Eye (tissue), 1 donor: ENCODE measurements around the gene UGT1A6.
A peak's percentile ranks its signal among the peaks of the same experiment; 100 is the strongest.
"Not testable (repeated sequence)": the region's sequence is repeated elsewhere in the genome, so short reads cannot be mapped to it uniquely, and the experiment has no call there.

Source experiments
- DNase-seq: peaks from one replicate; pipeline ENCODE4 v3.0.0-alpha.2; 2015

Gene UGT1A6

DNA sequence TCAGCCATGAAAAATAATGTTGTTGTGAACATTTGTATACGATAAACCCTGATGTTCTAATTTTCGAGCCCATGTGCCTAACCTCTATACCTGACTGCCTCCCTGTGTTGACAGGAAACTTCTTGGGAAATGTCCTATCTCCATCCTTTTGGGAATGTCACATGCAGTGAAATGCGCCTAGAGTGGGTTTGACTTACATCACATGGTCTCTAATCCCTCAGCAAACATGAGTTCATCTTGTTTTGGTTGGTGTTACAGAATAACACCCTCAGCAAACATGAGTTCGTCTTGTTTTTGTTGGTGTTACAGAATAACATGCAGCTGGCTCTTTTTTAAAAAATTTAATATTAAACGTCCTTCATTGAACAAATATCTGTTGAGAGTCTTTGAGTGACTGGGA is 4.3 kb upstream of the UGT1A6 start:
- DNase-seq: no peak

DNA sequence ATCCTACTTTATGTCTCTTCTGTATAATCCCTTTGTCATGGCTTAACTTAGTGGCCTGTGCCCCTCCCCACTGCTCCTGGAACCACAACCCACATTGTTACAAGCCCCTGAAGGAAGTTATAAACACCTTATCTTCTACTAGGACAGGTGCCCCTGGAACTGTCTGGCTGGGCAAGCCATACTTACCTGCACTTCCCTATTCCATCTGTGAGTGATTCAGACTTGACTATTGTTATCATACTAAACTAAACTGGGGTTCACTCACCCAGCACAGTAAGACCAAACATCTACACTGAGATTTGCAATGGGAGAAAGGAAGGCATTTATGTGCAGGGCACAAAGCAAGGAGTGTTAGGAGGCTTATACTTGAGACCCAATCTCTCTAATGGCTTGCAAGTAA is 3.7 kb upstream of the UGT1A6 start:
- DNase-seq: no peak

DNA sequence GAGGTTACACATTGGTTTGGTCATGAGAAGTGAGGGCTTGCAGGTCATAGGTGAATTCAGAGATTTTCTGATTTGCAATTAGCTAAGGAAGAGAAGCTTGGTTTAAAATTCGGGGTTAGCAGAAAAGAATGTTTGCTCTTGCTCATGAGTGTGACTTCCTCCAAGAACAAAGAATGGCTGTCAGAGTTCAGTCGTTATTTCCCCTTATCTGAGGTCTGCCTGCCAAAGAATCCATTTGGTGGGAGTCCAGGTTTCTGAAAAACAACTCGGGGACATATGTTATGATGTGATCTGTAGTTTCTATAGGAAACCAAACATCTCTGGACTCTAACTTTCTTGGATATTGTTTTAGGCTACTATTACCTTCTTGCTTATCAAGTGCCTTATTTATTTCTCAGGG is 3.2 kb upstream of the UGT1A6 start:
- DNase-seq: no peak

DNA sequence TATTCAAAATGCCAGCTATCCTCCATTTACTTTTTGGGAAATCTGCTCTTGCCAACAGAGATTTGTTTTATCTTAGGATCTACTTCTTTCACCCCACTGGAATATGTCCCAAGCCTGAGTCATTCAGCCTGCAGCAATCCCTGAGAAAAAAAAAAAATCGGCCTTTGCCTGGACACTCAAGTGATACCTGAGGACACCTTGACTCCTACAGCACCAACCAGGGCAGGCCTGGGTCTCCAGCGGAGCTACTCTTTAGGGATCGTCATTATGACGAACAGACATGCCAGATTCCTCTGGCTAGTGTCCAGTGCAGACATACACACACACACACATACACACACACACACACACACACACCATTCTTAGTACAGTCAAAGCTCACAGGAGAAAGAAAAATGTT is 2.2 kb upstream of the UGT1A6 start:
- DNase-seq: no peak

DNA sequence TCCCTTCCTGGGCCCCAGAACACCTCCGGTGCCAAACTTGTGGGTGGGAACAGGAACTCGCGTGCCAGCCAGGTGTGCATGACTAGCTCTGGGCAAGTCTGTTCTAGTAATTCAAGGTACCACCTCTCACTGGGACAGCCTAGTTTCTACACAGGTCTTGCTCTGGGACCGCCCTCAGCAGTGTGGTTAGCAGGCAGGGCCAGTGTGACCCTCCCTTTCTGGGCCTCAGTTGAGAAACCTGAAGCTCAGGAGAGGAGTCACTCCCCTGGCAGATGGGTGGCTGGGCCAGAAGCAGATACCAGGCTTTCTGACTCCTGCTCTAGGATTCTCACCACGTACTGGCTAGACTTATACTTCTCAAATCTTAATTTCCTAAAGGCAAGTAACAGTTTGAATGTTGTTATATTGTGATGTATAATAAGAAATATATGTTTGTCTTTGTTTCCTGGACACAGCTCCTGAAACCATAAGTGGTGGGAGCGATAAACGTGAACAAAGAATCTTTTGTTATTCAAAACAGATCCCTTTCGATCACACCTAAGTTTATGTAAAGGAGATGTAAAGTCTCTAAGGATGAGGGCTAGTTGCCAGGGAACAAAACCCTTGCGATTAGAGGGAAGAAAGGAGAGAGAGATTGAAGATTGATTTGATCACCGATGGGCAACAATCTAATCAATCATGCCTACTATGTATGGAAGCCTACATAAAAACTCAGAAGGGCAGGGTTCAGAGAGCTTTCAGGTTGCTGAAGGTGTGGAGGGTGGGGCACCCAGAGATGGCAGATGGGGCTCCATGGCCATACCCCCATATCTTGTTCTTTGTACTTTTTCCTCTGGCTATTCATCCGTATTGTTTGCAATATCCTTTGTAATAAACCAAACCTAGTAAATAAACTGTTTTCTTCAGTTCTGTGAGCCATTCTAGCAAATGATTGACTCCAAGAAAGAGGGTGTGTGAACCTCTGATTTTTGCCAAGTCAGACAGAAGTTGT is 952 bp upstream of the UGT1A6 start:
- no peak for DNase-seq

DNA sequence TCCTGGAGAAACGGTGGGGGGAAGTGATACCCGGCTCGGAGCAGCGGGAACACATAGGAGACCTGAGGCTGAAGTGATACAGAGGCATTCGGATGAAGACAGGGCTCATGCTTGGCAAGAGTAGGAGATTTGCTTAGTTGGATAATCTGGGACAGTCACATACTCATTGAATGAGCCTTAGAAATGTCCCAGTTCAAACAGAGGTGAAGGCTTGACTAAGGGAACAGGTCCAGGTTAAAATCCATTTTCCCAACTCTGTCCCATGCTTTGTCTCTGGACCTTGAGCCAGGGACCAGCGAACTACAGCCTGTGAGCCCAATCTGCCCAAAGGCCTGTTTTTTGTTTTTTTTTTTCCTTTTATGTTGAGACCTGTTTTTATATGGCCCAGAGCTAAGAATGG is 1.3 kb downstream of the UGT1A6 start:
- DNase-seq: no peak

DNA sequence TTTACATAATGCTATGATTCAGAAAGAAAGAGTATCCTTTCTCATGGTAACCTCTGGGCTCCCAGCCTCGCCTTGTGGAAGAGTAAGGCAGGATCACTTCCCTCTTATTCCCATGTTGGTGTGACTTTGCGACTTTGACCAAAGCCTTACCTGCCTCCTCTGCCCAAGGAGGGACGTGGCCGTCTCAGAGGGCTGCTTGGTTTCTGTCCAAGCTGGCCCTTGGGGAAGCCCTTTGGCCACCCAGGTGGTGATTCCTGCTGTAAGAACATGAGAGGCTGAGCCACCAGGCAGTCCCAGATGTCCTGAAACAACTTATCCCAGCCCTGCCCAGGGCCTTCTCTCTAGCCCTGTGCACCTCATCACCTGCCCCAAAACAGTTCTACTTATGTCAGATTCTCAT is 6.0 kb downstream of the UGT1A6 start:
- no peak for DNase-seq

DNA sequence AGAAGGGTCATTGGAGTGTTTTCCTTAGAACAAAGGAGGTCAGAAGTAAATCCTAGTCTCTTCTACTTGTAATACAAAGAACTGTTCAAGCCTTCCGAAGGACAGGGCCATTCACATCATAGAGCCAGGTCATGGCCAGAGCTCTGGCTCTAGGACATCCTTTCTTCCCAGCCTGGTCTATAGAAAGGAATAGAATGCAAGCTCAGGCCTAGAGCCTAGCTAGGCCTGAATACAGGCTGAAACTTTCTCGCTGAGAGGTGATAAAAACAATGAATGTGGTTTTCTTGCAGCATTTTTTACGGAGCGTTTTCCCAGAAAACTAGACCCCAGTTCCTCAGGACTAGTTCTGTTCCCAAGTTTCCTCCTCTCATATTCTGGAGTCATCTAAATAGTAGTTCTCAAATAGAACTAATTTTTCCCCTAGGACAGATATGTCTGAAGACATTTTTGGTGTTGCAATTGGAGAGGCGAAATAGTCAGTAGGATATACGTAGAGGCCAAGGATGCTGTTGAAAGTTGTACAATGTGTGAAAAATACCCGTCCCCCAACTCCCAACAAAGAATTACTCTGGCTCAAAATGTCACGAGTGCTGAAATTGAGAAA is 6.8 kb downstream of the UGT1A6 start:
- peak; percentile 3 for DNase-seq

DNA sequence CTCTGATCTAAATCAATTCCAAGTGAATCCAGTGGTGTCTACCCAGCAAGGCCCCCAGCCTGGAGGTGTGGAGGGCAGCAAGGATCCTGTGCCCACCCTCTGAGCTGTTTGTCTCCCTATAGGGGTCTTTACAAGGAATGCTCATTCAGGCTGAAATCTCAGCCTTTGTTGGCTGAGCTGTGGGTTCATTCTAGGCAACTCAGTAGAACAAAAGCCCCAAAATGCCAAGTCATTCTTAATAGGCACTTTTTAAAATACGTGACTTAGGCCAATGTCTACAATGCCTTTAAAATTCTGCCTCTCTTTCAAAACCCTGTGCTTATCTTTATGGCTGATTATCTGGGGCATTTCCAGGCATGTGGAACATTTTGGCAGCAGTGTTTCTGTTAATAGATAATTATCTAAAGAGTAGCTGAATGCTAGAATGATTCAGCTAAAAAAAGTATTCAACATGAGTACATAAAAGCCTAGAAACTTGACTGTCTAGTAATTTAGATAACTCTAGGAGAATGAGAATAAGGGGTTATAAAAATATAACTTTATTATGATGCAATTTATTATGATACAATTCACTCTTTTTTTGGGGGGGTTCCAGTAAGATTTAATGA is 7.4 kb downstream of the UGT1A6 start:
- DNase-seq: peak; percentile 67

DNA sequence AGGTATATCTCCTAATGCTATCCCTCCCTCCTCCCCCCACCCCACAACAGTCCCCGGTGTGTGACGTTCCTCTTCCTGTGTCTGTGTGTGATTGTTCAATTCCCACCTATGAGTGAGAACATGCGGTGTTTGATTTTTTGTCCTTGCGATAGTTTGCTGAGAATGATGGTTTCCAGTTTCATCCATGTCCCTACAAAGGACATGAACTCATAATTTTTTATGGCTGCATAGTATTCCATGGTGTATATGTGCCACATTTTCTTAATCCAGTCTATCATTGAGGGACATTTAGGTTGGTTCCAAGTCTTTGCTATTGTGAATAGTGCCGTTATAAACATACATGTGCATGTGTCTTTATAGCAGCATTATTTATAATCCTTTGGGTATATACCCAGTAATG is 8.2 kb downstream of the UGT1A6 start:
- not testable (repeated sequence) for DNase-seq

DNA sequence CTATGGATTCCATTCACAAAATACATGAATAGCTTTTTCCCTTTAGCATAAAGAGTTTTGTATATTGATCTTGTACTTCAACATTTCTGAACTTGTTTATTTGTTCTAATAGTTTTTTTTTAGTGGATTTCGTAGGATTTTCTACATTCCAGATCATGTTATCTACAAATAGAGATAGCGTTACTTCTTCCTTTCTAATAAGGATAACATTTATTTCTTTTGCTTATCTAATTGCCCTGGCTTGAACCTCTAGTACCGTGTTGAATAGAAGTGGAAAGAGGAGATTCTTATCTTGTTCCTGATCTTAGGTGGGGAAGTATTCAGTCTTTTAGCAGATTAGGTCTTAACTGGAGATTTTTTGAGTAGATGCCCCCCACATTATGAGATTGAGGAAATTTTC is 9.5 kb downstream of the UGT1A6 start:
- no peak for DNase-seq

DNA sequence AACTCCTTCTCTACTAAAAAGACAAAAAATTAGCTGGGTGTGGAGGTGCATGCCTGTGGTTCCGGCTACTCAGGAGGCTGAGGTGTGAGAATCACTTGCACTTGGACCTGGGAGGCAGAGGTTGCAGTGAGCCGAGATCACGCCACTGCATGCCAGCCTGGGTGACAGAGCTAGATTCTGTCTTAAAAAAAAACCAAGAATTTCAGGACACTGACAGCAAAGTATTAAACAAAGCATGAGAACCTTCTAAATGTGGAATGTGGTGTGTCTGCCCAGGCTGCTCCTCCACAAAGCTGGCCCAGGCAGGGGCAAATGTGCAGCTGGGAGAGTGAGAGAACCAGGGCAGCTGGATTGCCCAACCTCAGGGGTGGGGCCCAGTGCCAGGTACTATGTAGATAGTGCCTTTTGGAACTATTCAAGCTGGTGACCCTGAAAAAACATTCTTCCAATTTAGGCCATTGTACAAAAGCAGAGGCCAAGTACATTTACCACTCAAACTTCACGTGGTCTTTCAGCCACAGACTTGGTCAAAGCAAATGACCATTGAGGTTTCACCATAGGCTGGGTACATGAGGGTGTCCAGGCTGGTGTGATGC is 13.3 kb downstream of the UGT1A6 start:
- DNase-seq: no peak

DNA sequence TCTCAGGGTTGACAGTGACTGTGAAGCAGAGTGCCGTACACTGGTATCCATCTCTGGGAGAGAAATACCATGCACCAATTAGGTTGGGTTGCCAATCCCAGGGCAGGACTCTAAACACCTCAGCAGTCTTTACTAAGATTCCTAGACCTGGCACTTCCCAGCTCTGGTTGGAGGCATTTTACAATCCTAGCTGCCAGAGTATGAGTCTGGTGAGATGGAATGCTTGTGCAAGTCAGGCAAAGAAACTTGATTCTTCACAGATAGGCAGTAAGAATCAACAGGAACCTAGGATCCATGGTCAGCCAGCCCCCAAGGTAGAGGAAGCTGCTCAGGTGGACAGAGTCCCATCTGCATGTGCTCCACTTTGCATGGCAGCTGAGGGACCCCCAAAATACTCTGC is 14.0 kb downstream of the UGT1A6 start:
- DNase-seq: no peak

DNA sequence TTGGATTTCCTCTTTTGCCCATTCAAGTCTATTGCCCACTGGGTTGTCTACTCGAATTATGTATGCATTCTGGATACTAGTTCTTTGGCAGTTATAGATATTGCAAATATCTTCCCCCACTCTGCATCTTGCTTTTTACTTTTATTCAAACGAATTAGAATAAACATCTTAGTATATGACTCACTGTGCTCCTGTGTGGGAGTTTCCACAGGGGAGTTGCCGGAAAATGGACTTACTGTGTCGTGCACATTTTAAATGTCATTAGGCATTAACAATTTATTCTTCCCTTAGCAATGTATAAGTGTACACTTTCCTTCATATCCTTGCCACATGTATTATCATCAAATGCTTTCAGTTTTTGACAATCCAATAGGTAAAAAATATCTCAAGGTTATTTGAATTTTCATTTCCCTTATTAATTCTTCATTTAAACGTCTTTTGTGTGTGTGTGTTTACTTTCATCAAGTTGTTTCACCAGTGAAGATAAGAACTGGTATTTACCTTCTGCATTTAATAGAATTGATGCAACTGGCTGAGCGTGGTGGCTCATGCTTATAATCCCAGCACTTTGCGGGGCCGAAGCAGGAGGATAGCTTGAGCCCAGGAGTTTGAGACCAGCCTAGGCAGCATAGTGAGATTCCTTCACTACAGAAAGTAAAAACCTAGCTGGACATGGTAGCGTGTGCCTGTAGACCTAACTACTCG is 15.4 kb downstream of the UGT1A6 start:
- peak; percentile 24 for DNase-seq

DNA sequence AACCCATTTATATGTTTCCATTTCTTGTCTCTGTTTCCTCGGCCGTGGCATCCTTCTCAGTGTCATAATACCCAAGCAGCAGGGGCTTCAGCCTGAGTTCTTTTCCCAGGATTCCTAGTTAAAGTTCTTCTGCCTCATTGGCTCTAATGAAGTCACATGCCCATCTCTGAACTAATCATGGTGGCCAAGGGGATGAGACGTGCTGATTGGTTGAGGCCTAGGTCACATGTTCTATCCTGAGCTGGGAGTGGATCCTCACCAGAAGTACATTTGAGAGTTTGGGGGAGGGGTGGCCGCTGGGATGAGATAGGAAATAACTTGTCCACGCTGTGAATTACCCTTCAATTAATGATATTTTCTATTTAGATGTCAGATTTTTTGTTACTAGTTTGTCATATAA is 16.3 kb downstream of the UGT1A6 start:
- DNase-seq: no peak

DNA sequence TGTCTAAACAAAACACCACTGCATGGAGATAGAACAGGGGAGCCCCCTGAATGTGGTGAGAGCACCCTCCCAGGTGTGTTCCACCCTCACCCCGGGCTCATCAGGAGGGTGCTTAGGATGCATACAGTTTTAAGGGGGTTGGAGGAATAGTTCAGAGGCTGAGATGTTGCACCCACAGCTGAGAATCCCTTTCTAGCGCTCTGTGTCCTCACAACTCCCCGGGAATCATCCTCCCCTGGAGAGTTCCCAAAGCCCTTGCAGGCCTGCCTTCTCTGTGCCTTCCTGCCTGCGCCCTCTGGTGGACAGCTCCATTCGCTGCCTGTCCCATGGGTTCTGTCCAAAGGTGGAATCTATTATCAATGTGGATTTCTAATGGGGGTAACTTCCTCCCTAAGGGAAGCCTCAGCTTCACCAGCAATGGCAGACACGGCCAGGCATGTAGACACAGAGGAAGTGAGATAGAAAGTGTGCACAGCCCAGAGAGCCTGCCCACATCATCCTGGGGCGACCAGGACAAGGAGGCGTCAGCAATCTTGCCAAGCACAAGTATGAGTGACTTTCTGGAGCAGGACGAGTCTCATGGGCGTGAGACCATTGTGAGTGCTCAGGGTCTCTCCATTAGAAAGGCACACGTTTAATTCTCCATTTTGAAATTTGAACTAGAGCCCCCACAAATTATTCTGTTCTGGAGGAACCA is 18.8 kb downstream of the UGT1A6 start:
- peak; percentile 84 for DNase-seq

DNA sequence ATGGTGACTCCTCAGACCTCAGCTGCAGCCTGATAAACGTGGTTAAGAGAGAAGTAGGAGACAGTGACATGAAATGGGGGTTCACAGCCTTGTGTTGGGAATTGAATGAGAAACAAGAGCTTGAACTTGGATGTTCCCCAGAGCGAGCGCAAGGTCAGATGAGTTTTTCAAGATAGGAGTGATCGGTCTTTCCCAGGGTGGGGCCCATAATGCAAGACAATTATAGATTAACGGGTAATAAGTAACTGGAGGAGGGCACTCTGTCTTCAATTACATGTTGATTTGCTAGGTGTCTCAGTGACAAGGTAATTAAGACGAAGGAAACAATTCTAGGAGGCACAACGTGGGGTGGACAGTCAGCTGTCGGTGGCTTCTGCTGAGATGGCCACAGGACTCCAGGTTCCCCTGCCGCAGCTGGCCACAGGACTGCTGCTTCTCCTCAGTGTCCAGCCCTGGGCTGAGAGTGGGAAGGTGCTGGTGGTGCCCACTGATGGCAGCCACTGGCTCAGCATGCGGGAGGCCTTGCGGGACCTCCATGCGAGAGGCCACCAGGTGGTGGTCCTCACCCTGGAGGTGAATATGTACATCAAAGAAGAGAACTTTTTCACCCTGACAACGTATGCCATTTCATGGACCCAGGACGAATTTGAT is 20.0 kb downstream of the UGT1A6 start, which contains the start of gene UGT1A5:
TSS of gene UGT1A5 (plus strand) at position 297 of the 651 bp plus-strand sequence. CDS start at position 382, 85 bp downstream.
- DNase-seq: no peak

DNA sequence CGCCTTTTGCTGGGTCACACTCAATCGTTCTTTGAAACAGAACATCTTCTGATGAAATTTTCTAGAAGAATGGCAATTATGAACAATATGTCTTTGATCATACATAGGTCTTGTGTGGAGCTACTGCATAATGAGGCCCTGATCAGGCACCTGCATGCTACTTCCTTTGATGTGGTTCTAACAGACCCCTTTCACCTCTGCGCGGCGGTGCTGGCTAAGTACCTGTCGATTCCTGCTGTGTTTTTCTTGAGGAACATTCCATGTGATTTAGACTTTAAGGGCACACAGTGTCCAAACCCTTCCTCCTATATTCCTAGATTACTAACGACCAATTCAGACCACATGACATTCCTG is 20.5 kb downstream of the UGT1A6 start:
- no peak for DNase-seq

DNA sequence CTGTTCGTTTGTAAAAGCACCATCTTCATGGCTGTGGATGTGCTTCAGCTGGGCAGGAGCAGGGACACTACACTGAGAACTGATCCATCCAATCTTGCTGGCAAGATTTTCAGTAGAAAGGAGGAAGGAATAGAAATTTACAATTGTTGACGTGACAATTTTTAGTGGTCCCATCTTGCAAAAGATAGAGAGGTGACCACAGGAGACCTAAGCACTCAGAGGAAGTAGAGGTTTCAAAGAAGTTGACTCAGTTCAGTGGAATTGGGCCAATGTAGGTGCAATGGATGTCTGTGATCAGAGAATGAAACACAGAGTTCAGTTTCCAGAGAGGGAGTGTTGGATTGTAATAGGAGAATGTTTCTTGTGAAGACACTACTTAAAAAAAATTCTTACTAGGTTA is 21.4 kb downstream of the UGT1A6 start:
- no peak for DNase-seq

DNA sequence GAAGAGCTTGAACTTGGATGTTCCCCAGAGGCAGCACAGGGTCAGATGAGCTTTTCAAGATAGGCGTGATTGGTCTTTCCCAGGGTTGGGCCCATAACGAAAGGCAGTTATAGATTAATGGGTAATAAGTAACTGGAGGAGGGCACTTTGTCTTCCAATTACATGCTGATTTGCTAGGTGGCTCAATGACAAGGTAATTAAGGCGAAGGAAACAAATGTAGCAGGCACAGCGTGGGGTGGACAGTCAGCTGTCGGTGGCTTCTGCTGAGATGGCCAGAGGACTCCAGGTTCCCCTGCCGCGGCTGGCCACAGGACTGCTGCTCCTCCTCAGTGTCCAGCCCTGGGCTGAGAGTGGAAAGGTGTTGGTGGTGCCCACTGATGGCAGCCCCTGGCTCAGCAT is 25.9 kb downstream of the UGT1A6 start, which contains the start of gene UGT1A4:
TSS of gene UGT1A4 (plus strand) at position 185 of the 400 bp plus-strand sequence. CDS start at position 270, 85 bp downstream.
- DNase-seq: no peak

DNA sequence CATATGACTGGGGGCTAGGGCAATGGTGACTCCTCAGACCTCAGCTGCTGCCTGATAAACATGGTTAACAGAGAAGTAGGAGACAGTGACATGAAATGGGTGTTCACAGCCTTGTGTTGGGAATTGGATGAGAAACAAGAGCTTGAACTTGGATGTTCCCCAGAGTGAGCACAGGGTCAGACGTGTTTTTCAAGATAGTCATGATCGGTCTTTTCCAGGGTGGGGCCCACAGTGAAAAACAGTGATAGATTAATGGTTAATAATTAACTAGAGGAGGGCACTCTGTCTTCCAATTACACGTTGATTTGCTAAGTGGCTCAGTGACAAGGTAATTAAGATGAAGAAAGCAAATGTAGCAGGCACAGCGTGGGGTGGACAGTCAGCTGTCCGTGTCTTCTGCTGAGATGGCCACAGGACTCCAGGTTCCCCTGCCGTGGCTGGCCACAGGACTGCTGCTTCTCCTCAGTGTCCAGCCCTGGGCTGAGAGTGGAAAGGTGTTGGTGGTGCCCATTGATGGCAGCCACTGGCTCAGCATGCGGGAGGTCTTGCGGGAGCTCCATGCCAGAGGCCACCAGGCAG is 36.1 kb downstream of the UGT1A6 start, which contains the start of gene UGT1A3:
TSS of gene UGT1A3 (plus strand) at position 320 of the 579 bp plus-strand sequence. CDS start at position 405, 85 bp downstream.
- DNase-seq: no peak
